Neutrophil (primary cell): ENCODE measurements around the gene NLRC3.

Experiments used
- H3K27ac ChIP-seq: fragments of 200-600 bp; sonication (generic); 2 replicates; pipeline ENCODE4 v1.5.1; 2016; ENCODE audit warnings: mild to moderate bottlenecking, moderate library complexity
- H3K27me3 ChIP-seq: fragments of 200-600 bp; sonication (generic); 2 replicates; pipeline ENCODE4 v1.6.0; 2016; ENCODE audit warnings: mild to moderate bottlenecking
- H3K36me3 ChIP-seq: fragments of 200-600 bp; sonication (generic); 2 replicates; pipeline ENCODE4 v1.5.1; 2017
- H3K4me1 ChIP-seq, 2 experiments: fragments of 200-600 bp in 1 of 2; sonication (generic) in 1 of 2; 1 replicate in 1 of 2; 2 replicates in 1 of 2; pipeline versions ENCODE4 v1.5.1 to v1.6.1; 2013 to 2016; ENCODE audit warnings: low read depth in 1 of 2, low read length in 1 of 2, mild to moderate bottlenecking in 1 of 2, moderate library complexity in 1 of 2; ENCODE audit not compliant: control insufficient read depth in 1 of 2, insufficient read depth in 1 of 2
- H3K4me3 ChIP-seq, 2 experiments: fragments of 200-600 bp in 1 of 2; sonication (generic) in 1 of 2; 1 replicate in 1 of 2; 2 replicates in 1 of 2; pipeline ENCODE4 v1.5.1; 2013 to 2016; ENCODE audit warnings: low read depth in 1 of 2, low read length in 1 of 2, mild to moderate bottlenecking in 1 of 2, moderate library complexity in 1 of 2
- H3K9me3 ChIP-seq: fragments of 200-600 bp; sonication (generic); 2 replicates; pipeline ENCODE4 v1.5.1; 2016
- TF ChIP-seq, protein P1 (sequence below): fragments of 200-600 bp; sonication (generic); IDR thresholded peaks from 2 replicates; pipeline ENCODE4 v1.5.1; 2016; ENCODE audit warnings: antibody characterized with exemption

NLRC3 gene

DNA sequence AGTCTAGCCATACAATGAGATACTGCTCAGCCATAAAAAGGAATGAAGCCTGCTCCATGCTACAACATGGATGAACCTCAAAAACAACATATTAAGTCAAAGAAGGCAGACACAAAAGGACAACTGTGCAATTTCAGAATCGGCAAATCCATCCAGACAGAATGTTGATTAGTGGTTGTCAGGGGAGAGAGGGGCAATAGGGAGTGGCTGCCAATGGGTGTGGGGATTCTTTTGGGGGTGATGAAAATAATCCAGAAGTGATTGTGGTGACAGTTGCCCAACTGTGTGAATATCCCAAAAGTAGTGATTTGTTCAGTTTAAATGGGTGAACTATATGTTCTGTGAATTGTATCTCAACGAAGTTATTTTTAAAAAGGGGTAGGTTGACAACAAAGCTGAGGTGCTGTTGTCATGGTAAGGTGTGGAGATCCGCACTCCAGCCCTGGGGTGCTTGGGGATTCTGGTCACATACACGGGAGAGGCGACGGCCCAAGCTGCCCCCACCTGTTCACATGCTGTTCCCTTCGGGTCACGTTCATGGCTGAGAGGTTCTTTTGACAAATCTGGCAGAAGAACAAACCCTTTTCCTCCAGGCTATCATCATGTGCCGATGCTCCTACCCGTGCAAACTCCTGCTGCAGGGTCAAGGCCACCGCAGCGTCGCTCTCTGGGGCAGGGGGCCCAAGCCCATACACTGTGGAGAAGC lies 24.6 kb upstream of the NLRC3 start:
- no peak overlapping the region for H3K4me3 ChIP-seq
- TF ChIP-seq, protein P1, sequence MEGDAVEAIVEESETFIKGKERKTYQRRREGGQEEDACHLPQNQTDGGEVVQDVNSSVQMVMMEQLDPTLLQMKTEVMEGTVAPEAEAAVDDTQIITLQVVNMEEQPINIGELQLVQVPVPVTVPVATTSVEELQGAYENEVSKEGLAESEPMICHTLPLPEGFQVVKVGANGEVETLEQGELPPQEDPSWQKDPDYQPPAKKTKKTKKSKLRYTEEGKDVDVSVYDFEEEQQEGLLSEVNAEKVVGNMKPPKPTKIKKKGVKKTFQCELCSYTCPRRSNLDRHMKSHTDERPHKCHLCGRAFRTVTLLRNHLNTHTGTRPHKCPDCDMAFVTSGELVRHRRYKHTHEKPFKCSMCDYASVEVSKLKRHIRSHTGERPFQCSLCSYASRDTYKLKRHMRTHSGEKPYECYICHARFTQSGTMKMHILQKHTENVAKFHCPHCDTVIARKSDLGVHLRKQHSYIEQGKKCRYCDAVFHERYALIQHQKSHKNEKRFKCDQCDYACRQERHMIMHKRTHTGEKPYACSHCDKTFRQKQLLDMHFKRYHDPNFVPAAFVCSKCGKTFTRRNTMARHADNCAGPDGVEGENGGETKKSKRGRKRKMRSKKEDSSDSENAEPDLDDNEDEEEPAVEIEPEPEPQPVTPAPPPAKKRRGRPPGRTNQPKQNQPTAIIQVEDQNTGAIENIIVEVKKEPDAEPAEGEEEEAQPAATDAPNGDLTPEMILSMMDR: no peak
- no peaks in the 10 kb centered on the region for H3K27me3 ChIP-seq
- no peaks in the 10 kb centered on the region for H3K9me3 ChIP-seq
- no peaks in the 10 kb centered on the region for H3K4me1 ChIP-seq
- H3K27ac ChIP-seq: no peak overlapping the region
- H3K36me3 ChIP-seq: peaks cover 57% of the 10 kb centered on the region

DNA sequence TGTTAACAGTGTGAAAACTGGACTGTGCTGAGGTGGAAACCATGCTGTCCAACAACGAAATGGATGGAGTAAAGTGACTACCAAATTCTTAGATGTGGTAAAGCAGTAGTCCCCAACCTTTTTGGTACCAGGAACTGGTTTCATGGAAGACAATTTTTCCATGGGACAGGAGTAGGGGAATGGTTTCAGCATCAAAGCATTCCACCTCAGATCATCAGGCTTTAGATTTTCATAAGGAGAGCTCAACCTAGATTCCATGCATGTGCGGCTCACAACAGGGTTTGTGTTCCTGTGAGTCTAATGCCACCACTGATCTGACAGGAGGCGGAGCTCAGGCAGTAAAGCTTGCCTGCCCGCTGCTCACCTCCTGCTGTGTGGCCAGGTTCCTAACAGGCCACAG lies 22.7 kb upstream of the NLRC3 start:
- TF ChIP-seq, protein P1: no peak
- Histone ChIP-seq H3K4me1 (no peaks in the 10 kb centered on the region), H3K4me3 (no peak overlapping the region), H3K9me3 (no peaks in the 10 kb centered on the region), H3K27me3 (no peaks in the 10 kb centered on the region), H3K36me3 (peaks cover 74% of the 10 kb centered on the region), H3K27ac (no peak overlapping the region)

DNA sequence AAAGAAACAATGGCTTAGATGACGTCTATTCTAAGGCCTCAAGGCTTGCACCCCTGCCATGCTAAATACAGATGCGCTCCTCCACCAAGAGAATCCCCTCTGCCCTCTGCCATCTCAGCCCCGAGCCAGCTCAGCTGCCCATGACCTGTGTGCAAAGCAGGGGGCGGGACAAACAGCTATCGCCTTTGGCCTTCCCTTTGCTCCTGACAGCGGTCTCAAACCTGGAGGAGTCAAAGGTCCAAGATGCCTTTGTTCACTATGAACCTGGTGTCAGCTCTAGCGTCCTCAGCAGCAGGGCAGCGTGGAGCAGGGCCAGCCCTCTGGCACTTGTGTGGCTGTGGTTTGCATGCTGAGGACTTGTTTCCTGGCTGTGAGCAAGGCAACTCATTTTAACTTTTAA lies 21.9 kb upstream of the NLRC3 start:
- Histone ChIP-seq H3K27me3 (peaks cover 8% of the 10 kb centered on the region), H3K4me1 (no peaks in the 10 kb centered on the region), H3K4me3 (no peak overlapping the region), H3K9me3 (no peaks in the 10 kb centered on the region), H3K36me3 (peaks cover 82% of the 10 kb centered on the region), H3K27ac (no peak overlapping the region)
- TF ChIP-seq, protein P1: no peak

DNA sequence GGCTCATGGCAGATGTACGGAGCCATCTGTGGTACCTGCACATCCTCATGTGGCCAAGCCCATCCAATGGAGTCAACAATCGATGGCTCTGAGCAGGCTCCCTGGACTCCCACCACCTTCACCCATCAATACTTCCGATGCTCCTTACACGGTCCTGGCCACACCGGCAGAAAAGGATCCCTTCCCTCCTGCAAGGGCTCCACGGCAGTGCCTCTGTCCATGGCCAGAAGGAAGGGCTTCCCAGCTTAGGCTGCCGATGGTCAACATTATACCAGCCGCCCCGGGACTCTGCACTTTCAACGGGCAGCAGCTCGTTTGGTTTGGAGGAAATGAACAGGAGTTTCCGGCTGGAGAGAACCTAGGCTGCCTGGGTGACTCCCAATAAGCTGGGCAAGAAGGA lies 21.0 kb upstream of the NLRC3 start:
- H3K9me3 ChIP-seq: no peaks in the 10 kb centered on the region
- peaks cover 8% of the 10 kb centered on the region for H3K27me3 ChIP-seq
- H3K4me1 ChIP-seq: no peaks in the 10 kb centered on the region
- H3K4me3 ChIP-seq: no peak overlapping the region
- H3K36me3 ChIP-seq: peaks cover 78% of the 10 kb centered on the region
- H3K27ac ChIP-seq: no peak overlapping the region
- TF ChIP-seq, protein P1: no peak

DNA sequence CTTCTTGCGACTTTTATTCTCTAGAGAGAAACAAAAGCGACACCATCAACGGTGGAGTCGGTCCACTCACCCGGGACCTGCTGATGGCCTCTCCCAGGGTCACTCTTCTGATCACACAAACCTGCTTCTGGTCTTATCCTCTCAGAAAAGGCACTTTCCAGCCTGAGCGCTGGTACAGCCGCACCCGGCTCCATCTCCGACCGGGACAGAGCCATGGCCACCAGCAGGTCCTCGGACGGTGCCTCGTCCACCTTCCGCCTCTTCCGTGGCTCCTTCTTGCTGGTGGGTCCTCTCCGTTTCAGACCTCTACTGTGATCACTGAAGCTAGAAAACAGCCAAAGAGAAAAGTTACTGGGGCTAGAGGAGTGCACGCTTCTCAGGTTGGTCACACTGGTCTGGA lies 20.5 kb upstream of the NLRC3 start:
- no peak overlapping the region for H3K4me3 ChIP-seq
- H3K4me1 ChIP-seq: no peaks in the 10 kb centered on the region
- H3K27ac ChIP-seq: no peak overlapping the region
- H3K36me3 ChIP-seq: peaks cover 73% of the 10 kb centered on the region
- peaks cover 8% of the 10 kb centered on the region for H3K27me3 ChIP-seq
- H3K9me3 ChIP-seq: no peaks in the 10 kb centered on the region
- TF ChIP-seq, protein P1: no peak
